NCI-H510A treated with DMSO at 0.1 percent for 48 hours (cell line): ENCODE data around the gene COA1.
"Not testable (repeated sequence)": the region's sequence is repeated elsewhere in the genome, so short reads cannot be mapped to it uniquely, and the experiment has no call there.

Source experiments
- DNase-seq: peaks from one replicate; lab custom pipeline; 2025; lab: John Stamatoyannopoulos, UW

The COA1 gene

DNA sequence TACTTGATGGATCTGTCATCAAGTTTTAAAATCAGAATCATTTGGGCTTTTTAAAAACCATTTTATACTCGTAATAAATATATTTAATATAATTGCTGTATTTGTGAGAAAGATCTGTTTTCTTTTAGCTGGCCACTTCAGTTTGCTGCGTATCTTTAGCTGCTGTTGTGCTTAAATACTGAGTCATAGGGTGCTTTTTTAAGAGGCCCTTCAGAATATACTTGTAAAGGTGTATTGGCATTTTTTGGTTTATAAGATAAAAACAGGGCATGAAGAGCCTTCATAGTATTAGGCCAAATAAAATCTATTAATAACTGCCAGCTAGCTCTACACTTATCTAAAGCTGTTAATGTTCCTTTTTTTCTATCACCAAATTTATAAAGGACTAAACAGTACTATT is 102.6 kb downstream of the COA1 start:
- DNase-seq: no peak

DNA sequence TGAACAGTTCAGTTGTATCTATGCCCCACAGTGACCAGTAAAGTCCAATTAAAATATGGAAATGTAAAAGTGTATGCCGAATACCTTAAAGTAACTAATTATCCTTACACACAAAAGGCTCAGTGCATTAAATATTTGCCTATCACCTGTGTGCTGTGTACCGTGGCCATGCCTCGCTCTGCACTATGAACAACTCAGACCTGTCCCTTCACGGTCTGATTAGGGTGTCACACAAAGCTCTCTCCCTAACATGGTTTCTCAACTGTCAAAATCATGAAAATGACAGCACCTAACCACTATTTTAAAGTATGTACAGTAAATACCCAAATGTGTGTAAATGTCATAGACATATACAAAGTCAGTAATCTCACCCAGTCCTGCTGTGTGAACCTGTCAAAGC is 103.3 kb downstream of the COA1 start:
- no peak for DNase-seq

DNA sequence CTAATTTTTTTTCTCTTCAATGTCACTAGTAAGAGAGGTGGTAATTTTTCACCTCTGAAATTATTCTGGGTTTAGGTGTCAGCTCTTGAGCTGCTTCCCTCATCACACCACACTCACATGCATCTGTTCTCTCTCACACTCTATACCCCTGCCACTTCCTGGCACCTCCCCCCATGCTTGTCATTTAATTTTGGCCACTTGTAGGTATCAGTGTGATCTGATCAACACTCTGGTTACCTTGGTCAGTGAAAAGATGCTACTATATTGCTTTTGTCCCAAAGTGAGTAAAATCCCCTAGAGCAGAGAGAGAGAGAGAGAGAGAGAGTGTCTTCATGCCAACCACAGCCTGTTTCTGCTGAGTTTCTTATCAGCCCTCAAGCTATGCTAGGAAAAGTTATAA is 103.9 kb downstream of the COA1 start:
- no peak for DNase-seq

DNA sequence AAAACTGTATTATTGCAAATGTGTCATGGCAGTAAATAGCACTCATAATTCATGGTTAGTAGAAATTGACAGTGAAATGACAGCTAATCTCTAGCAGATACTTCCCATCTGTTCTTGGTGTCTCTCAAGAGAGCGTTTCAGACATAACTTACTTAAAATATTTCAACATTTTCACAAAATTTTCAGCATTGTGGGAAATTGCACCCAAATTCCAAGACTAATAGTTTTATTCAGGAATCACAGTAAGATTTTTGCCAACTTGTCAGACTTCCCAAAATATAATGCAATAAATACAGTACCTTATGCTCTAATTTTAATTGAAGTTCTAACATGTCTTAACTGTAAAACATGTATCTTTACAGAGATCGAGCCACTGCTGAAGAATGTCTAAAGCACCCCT is 105.2 kb downstream of the COA1 start:
- DNase-seq: no peak

DNA sequence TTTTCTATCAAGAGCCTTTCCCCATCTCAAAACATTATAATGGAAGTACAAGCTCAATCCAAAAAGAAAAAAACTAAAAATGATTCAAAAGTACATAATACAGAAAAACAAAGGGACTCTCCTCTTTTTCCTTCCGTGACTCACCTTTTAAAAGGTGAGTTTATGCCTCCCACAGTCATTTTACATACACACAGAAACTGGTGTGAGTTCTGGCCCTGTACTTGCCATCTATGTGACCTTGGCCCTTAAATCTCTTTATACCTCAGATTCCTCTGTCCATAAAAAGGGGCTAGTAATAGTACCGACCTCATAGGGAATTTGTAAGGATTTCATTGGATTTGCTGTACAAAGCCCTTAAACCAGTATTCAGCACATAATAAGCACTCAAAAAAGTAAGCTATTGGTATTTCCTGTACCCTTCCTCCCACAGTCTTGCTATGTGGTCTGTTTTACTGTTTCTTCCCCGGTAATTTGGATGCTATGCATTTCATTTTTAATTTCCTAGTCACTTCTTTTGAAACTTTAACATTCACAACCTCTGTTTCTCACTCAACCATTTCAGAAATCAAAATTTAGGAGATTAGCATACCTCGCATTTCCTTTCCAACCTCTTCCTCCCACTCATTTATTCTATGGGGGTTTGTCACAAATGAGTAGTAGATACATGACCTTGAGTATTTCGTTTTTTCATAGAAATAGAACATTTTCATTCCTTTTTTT is 107.4 kb downstream of the COA1 start:
- no peak for DNase-seq

DNA sequence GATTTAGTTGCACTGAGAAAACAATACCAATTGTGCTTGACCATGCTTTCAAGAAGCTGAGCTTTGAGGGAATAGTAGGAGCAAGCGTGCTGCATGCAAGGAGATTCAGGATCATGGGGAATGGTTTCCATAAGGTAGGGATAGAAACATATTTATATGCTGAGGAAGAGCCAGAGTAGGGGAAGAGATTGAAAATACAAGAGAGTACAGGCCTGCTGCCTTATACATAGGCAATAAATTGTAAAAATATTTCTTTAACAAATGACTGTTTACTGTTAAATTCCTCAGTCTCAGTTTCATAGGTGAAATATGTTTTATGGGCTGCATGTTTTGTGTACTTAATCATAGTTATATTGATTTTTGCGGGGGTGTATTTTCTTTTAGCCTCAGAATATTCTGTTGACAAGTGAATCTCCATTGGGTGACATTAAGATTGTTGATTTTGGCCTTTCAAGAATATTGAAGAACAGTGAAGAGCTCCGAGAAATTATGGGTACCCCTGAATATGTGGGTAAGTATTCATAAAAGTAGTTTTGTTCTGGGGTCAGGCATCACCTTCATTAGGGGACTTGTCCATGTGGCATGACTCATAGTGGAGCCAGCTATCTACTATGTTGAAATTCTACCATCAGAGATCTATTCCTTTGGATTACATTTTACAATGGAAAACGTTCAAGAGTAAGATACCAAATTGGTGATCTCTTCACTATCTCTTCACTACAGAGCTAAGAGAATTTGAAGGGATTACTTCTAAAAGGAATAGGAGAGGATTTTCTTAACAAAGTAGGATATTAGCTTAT is 109.9 kb downstream of the COA1 start:
- no peak for DNase-seq

DNA sequence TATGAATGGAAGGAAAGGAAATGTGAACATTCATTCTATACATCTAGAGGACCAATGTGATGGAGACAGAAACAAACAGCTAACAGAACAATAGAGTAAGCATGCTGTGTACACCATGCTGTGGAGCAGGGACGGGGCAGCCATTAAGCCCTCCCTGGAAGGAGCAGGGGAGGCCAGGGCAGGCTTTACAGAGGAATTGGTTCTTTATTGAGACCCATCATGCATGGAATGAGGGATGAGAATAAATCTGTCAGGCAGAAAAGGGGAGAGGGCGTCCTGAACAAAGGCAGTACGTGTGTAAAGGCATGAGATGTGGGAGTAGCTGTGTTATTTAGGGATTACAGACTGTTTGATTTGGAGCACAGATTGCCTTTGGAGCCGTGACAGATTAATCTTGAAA is 111.2 kb downstream of the COA1 start:
- DNase-seq: no peak

DNA sequence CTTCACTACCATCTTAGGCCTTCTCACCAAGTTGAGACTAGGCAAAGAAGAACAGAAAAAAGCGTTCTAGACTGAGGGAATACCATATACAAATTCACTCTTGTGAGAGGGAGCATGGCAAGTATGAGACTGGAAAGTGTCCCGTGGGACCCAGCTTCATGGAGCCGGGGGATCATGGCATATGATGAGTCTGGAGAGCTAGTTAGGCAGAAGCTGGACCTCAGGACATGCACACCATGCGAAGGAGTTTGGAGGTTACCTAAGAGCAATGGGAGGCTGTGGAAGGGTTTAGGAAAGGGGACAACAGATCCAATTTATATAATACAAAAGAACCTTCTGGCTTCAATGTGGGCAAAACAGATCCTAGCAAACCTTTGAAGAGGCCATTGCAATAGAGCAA is 112.3 kb downstream of the COA1 start:
- no peak for DNase-seq

DNA sequence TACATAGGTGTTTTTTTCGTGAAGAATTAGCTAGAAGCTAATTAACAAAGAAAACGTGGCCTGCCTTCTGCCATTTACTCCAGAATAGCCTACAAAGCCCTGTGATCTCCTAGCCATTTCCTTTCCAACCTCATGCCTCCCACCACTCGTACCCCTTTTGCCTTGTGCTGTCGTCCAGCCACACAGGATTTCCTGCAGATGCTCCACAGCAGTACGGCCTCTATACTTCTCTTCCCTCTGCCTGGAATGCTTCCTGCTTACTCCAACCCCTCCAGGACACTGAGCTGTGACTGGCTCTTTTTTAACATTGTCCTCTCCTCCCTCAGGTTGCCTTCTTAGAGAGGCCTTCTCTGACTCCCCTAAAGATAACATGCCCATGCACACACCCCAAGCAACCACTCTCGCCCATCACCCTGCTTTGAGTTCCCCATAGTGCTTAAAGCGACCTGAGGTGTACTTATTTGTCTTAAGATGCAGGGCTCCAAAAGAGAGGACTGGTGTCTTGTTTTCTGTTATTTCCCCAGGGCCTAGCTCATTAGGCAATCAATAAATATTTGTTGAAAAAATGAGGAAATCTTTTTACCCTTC is 113.7 kb downstream of the COA1 start:
- no peak for DNase-seq

DNA sequence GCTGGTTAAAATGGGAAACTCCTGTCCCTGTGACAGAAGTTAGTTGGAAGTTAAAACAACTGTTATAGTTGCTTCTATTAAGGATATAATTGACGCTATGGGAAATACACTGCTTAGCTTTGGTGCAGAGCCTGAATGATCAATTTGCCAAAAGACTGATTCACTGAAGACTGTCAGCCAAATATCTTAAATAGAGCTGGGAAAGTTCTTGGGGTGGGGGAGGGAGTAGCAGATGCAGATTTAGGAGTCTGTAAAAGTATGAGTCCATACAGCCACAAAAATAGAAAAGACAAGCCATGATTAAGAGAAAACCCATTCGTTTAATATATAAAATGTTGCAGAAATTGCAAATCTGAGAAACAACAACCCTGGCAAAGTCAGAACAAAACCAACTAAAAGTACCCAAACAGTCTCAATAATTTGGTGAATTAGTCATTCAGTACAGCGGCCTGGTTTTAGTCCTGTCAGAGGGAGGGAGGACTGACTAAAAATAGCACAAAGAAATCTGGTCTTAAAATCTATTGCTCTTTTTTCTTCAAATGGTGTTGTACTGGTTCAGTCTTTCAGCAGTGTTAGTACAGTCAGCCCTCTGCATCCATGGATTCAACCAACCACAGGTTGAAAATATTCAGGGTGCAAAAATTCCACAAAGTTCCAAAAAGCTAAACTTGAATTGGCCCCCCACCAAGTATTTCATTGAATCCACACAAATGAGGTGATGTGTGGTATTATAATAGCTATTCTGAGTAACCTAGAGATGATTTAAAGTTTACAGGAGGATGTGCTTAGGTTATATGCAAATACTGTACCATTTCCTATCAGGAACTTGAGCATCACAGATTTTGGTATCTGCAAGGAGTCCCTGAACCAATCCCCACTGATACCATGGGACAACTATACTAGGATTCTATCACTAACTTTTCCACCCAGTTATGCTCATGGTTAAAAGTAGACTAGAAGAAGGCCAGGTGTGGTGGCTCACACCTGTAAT is 116.4 kb downstream of the COA1 start:
- no peak for DNase-seq

DNA sequence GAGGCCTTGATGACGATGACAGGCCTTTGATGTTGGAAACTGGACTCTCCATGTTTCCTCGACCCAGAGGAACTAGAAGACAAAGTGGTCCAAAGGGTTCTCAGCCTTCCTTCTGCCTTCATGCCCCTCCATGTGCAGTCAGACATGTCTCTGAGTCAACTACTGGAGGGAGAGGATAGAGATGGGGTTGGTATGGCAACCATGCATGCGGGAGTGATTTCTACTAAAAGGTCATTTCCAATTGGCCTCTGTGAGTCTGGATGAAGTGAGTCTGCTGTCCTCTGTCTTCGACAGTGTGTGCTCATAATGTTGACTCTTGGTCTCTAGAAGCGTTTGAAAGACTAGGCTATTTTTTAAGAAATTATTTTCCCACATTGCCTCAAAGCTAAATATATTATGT is 117.2 kb downstream of the COA1 start:
- no peak for DNase-seq

DNA sequence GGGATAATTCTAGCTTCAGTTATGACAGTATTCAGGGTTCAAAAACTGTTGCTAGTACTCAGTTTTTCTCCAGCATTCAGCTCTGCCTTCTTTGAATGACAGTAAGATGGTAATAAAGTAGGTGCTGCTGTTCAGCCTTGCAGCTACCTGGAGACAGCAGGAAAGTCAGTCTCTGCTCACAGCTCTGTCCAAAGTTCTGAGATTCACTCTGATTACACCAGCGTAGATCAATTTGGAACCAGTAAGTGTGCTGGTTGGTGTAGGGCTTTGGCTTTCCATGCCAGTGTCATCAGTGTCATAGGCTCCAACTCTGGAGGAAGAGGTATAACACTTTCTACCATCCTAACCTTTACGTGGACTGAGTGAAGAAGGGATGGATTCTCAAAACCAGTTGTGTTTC is 120.2 kb downstream of the COA1 start:
- no peak for DNase-seq

DNA sequence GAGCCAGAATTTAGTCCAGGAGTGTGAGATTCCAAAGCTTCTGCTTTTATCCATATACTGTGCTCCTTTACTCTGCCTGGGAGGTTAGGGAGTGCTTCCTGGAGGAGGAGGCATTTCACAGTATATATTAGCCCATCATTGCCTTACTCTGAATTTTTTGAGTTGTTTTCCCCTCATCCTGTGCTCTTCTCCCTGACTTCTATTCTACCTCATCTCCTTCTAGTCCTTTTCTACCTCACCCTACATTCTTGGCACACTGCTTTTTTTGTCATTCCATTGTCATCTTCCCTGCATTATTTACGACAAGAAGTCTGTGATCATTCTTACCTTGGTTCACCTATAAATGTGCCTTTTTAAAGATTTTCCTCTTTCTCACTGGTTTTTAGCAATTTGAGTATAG is 125.1 kb downstream of the COA1 start:
- no peak for DNase-seq

DNA sequence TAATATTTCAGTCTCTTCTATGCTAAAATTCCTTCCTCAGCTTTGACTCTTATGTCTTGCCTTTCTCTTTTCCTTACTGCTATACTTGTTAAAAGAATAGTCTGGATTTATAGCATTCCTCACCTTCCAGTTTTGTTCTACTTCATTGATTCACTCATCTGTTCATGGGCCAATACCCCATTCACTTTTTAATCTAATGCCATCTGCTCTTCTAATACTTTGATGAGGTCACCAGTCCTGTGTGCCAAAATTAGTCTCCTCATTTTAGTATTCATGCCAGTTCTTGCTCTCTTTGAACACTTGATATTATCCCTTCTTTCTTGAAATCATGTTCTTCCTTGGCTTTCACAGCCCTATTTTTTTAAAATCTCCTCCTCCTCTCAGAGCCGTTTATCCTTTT is 127.1 kb downstream of the COA1 start:
- DNase-seq: no peak

DNA sequence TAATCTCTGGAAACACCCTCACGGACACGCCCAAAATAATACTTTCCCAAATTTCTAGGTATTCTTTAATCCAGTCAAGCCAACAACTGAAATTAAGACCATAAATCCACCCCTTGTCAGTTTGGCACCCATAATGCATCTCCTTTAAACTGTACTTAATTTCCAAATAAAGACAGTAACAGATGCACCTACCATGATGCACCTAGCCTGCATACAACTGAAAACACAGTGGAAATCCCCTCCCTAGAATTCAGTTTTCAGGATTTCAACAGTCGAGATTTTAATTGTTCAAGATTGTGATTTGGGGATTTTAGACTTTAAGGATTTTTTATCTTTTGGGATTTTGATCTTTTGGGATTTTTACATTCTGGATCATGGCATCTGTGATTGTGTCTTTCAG is 129.3 kb downstream of the COA1 start:
- DNase-seq: no peak

DNA sequence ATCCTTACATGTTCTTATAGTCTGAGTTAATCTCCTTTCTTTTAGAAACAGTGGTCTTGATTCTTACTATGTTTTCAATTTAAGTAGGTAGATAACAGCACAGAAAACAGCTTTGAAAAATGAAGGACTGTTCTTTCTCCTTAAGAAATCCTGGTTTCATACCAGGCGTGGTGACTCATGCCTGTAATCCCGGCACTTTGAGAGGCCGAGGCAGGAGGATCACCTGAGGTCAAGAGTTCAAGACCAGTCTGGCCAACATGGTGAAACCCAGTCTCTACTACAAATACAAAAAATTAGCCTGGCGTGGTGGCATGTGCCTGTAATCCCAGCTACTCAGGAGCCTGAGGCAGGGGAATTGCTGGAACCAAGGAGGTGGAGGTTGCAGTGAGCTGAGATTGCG is 132.9 kb downstream of the COA1 start:
- DNase-seq: not testable (repeated sequence)

DNA sequence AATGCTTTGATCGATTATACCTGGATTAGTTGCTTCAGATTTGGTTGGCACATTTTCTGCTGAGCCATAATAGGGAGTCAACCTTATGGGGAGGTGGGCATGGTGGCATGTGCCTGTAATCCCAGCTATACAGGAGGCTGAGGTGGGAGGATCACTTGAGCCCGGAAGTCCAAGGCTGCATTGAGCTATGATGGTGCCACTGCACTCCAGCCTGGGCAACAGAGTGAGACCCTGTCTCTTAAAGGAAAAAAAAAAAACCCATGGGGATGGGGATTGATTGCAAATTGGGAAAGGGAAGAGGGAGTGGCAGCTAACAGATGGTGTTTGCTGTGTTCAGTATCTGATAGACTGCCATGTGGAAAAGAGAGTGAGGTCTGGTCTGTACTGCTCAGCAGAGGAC is 135.3 kb downstream of the COA1 start:
- DNase-seq: no peak

DNA sequence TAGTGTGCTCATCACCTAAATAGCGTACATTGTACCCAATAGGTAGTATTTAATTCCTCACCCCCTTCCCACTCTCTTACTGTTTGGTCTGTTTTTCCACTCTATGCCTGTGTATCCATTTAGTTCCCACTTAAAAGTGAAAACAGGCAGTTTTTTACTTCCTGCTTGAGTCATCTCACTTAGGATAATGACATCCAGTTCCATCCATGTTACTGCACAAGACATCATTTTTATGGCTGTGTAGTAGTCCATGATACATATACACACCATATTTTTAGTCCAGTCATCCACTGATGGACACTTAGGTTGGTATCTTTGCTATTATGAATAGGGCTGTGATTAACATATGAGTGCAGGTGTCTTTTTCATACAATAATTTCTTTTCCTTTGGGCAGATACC is 136.3 kb downstream of the COA1 start:
- DNase-seq: no peak

DNA sequence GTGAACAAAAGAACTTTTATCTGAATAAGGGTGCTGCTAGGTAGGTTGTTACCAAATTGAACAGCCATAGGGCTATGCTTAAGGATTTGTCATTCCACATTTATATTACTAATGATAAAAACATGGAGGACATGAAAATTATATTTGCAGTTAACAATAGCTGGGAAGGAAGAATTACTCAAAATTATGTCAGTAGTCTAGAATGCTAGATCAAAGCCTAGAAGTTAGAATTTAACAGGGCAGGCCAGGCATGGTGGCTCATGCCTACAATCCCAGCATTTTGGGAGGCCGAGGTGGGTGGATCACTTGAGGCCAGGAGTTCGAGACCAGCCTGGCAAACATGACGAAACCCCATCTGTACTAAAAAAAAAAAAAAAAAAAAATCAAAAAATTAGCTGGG is 137.0 kb downstream of the COA1 start:
- DNase-seq: no peak

DNA sequence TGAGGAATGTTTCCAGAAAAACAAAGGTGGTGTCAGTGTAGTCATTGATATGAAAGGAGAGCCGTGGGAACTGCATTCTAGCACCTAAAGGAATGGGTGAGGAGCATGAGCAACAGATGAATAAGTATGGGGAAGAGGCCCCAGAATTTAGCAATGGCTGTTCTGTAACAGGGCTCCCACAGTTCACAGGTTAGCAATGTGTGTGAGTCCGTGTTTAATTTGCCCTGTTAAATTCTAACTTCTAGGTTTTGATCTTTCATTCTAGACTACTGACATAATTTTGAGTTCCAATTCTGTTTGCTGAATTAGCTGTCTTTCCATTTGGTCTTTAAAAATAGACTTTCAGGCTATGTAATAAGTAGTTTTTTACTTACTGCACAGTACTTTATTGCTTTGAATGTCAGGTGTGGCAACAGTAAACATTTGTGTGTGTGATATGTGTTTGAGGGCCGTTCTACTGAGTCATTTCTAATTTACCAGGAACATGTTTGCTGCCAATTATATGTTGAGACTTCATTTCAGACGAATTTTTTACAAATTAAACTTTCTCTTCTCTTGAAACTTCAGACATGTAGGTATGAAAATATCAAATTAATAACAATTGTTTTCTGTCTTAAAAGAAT is 137.7 kb downstream of the COA1 start:
- no peak for DNase-seq

DNA sequence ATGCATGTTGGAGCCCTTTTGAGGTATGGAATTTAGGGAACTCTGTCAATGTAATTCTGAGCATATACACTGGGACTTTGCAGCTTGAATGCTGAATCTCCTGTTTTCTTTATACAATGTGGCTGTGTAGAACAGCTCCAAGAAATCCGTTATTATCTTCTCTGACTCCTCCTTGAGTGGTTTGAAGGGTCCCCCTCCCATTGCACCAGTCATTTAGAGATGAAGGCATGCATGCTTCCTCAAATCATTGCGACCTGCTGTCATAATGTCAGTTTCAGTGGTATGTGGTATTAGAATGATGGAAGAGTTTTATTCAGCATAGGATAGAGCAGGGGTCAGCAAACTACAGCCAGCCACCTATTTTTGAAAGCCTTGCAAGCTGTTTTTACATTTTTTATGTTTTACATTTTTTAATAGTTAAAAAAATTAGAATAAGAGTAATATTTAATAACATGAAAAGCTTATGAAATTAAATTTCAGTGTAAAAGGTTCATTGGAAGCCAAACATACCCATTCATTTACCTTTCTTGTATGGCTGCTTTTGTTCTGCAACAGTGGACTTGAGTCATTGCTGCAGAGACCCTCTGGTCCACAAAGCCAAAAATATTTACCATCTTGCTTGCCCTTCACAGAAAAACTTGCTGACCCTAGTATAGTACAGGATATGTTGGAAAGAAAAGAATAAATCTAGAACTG is 138.3 kb downstream of the COA1 start:
- no peak for DNase-seq
